ENCODE data around the gene SHISAL2B.
A peak's percentile ranks its signal among the peaks of the same experiment; 100 is the strongest.
"Not testable (repeated sequence)": the region's sequence is repeated elsewhere in the genome, so short reads cannot be mapped to it uniquely, and the experiment has no call there.

SHISAL2B gene

DNA sequence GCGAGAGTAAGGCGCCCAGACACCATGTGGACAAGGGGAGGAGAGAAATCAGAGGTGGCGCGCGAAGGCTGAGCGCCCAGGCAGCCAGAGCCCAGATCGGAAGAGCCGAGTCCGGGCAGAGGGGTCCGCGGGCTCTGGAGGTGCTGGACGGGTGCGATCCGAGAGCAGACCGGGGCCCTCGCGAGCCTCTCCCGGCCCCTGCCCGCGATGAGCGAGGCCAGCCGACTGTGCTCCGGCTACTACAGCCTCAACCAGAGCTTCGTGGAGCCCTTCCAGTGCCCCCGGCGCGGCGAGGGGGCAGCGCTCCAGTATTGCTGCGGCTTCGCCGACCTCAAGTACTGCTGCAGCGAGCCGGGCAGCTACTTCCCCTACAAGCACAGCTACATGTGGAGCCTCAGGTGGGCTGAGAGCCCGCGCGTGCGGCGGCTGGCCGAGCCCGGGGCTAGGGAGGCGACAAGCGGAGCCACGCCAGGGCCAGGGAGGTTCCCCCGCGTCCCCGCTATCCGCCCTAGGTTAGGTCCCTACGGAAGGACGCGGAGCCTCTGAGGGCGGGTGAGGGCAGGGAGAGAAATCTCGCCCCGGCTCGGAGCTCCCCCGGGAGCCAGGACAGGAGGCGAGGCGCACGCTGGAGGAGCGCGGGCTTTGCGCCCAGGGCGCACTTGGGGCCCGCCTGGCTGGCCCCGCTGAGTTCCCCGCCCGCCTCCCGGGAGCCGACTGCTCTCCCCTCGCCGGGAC lies at the start of gene SHISAL2B:
Gene SHISAL2B, plus strand, starts transcription at position 87 of the 735 bp plus-strand sequence. Its CDS starts 121 bp downstream, at position 208.
- peak; percentile 14 for DNase-seq

DNA sequence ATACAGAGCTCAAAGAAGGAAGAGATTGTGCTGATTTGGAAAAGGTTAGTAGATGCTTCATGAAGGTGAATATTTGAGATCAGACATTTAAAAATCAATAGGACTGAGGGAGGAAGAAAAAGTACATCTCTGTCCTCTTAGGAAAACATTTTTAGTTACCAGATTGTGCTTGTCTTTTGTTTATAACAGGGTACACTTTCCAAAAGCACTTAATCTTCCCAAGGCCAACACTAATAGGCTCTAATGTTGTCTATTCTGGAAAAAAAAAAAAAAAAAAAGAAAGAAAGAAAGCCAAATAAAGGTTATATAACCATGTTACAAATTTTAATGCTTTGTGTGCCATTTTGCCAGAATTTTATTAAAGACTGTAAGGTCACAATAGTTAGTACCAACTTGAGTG lies 45.5 kb upstream of the SHISAL2B start:
- DNase-seq: no peak

DNA sequence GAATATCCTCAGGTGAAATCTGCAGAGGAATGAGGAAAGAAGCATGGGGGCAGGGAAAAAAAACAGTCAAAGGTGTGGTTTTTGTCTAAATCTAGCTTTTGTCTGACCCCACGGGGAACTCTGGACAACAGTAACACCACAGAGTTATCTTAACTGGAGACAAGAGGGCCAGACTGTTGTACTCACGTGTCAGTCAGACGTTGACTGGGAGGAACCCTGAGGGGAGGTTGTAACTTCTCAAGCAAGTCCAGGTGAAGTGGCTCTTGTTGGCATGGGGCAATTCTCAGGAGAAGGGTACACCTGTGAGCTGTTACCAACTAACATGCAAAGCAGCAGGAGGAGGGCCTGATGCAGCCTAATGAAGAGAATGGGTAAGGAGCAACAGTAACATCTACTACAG lies 44.1 kb upstream of the SHISAL2B start:
- no peak for DNase-seq

DNA sequence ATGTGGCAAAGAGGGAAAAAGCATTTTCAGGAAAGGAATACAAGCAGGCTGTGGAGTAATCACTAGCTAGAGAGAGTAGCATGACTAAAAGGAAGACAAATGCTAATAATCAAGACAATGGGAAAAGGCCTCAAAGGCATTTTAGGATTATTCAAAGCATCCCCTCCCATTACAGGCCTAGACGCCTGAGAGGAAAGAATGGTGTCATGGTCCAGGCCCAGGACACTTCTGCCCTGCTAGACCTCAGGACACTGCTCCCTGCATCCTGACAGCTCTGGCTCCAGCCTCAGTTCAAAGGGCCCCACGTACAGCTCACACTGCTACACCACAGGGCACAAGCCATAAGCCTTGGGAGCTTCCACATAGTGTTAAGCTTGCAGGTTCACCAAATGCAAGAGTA lies 40.8 kb upstream of the SHISAL2B start:
- no peak for DNase-seq

DNA sequence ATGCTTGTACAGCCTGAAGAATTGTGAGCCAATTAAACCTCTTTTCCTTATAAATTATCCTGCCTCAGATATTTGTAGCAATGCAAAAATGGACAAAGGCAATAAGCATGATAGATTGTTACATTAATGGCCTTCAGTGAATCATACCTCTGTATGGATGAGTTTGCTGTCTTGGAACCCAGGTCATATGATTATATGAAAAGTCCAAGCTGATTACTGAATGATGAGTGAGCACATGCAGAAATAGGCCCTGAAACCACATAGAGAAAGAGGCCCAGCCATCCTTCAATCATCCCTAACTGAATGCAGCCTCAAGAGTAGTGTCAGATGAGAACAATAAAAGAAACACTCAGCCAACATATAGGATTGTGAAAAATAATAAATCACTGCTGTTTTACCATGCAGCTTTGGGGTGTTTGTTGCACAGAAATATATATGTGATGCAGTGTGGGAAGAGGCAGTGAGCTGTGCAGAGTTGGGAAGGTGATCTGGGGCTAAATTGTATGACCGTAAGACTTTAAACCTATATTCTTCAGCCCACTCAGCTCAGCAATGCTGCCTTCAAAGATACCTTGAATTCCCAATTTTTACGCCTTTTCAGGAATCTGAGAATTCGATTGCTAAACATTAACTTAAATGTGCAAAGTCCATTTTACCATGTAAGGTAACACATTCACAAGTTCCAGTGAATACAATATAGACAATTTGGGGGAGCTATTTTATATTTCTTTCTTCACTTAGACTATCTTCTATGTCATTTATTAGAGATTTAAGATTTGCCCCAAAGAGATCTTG lies 36.3 kb upstream of the SHISAL2B start:
- DNase-seq: no peak

DNA sequence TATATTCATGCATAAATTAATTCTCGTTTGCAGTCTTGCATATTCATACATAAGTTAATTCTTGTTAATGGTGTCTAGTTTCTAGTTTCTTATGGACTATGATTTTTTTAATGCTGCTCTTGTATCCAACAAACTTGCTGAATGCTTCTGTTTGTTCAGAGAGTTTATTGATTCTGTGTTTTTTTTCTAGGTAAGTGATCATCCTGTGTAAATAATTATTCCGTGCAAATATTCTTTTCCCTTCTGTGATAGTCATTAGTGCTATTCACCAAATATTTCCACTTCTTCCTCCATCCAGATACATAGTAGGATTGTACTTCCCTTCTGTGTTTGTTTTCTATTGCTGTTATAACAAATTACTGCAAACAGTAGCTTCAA lies 35.8 kb upstream of the SHISAL2B start:
- no peak for DNase-seq

DNA sequence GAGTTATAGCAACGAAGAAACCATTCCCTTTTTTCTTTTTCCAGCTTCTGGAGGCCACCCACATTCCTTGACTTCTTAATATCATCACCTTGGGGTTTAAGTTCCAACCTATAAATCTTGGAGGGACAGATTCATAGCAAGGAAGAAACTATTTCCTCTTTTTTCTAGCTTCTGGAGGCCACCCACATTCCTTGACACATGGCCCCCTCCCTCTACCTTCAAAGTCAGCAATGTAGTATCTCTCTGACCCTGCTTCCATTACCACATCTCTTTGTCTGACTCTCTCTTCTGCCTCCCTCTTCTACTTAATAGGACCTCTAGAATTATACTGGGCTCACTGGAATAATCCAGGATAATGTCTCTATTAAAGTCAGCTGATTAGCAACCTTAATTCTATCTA lies 34.7 kb upstream of the SHISAL2B start:
- no peak for DNase-seq

DNA sequence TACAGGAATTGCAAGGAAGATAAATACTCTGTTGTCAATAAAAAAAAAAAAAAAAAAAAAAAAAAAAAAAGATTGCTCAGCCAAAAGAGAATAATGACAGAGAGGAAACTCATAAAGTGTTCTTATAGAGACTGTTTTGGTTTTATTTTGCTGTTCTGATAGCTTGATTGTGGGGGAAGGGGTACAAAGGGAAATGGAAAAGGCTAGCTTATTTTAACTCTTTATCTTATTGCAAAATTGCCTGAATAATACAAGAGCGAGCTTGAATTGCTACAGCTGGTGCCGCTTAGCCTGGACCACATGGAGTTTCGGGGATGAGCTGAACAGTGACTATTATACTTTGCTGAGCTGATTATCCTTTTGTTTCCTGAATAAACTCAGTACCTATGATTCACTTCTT lies 31.0 kb upstream of the SHISAL2B start:
- peak; percentile 39 for DNase-seq

DNA sequence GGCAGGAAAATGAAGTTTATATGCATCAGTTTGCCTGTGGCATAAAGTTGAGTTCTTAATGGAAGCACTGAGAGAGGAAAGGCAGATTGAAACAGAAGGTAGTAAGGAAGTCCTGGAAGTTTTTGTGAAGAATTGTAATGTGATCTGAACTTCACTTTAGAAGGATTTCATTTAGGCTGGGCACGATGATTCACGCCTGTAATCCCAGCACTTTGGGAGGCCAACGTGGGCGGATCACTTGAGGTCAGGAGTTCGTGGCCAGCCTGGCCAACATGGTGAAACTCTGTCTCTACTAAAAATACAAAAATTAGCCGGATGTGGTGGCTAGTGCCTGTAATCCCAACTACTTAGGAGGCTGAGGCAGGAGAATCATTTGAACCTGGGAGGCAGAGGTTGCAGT lies 27.1 kb upstream of the SHISAL2B start:
- not testable (repeated sequence) for DNase-seq

DNA sequence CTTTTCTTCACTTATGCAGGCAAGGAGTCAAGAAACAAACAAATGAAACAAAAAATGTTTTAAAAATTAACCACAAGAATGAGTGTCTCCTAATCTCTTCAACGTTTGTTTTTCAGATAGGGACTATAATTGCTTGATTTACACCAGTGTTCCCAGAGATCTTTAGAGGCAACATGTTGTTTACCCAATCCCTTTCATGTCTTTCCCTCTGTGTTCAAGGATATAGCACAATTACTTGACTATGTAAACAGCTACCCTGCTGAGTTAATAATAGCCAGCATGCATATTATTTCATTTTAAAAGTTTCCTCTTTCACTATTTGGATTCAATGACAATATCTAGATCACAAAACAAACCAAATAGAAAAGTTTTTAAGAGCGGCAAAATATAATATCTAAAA lies 25.1 kb upstream of the SHISAL2B start:
- DNase-seq: no peak

DNA sequence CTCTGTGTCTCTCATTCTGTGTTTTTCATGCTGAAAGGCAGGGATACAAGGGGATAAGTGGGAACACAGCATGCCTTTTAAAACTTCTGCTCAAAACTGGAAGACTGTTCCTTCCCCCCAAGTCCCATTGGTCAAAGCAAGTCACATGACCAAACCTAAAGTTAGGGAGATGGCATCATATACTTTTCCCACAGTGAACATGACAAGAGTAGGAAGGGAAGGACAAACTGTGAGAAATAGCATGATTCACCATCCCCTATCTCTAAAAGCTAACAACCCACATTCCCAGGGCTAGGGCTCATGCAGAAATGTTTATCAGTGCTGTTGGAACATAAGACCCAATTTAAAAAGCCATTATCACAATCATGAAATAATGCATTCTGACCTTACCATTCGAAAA lies 24.2 kb upstream of the SHISAL2B start:
- DNase-seq: no peak

DNA sequence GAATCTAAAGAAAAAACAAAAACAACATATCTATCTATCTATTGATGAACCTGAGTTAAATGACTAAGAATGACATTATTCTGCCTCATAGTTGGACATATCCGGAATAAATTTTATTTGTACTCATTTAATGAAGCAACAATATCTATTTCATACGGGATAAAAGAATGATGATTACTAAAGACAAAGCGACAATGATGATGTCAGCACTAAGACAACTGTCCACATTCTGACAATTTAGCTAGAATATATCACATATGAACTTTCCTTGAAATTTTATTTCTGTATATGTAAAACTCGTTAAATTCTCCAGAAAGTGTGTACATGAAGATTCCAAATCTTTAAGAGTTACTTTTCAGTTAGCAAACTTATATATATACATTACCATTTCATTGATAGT lies 23.2 kb upstream of the SHISAL2B start:
- no peak for DNase-seq

DNA sequence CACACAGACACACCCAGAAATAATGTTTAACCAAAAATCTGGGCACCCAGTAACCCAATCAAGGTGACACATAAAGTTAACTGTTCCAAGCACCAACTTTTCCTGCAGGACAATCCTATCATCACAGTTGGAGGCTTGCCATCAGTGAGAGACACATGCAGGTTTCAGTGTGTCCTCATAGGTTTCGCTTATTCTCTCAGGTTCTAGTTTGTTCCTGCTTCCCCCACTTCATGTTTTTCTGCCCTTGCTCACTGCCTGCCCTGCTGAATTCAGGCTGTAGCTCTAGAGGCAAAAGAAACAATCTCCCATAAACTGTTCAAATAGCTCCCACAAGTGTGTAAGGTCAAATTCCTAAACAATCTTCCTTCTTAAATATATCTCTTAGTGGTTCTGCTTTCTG lies 20.0 kb upstream of the SHISAL2B start:
- DNase-seq: no peak

DNA sequence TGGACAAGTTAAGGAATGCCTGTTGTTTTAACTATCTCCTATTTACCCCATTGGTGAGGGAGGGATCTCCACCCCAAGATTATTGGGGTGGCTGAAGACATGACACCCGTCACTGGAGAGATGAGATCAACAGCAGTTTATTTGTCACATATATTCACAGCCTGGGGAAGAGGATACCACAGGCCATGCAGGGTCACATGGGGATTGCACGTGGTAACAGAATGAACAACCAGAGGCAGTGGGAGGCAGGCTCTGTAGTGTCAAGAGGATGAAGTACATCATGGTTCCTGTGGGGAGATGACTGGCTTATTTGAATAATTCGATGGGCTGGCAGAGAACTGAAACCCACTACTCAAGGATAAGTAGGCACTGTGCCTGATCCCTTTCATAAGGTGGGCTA lies 18.6 kb upstream of the SHISAL2B start:
- no peak for DNase-seq

DNA sequence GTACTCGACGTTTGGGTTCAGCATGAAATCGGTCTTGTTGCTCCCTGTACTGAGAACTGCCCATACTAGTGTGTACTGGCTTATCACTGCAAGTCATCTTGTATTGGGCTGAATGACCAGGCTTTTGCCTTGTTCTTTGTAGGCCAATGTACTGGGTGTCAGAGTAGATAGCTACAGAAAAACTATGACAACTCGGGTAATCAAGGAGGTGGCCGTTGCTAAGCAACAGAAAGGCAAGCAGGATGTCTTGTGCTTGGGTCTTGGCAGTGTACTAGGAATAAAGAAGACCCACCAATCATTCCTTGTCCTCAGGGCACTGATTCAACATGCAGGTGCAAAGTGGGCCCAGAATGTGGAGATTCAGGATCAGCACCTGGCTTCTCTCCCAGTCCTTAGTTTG lies 11.9 kb upstream of the SHISAL2B start:
- DNase-seq: no peak

DNA sequence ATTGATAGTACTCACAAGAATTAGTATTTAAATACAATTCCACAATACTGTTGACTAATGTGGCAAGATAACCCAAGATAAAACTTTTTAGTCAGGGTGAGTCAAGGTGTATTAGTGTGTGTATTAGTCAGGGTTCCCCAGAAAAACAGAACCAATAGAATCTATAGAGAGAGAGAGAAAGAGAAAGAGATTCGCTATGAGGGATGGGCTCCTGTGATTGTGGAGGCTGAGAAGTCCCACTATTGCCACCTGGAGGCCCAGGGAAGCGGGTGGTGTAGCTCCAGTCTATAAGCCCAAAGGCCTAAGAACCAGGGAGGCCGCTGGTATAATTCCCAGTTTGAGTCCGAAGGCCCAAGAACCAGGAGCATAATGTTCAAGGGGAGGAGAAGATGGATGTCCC lies 10.0 kb upstream of the SHISAL2B start:
- no peak for DNase-seq

DNA sequence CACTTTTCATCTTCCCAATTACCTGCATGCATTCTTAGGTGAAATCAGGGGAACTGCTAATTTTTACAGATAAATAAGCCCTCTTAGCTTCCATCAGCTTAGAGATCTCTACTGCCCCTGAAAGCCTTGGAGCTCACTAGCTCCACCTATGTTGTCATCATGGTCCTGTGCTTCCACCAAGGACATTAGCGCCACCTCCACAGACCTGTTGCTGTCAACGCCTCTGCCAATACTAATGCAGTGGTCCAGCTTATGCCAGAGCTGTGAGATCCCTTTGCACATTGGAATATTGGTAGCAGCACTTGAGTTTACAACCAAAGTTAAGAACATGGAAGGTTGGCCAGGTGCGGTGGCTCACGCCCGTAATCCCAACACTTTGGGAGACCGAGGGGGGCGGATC lies 7.7 kb upstream of the SHISAL2B start:
- no peak for DNase-seq

DNA sequence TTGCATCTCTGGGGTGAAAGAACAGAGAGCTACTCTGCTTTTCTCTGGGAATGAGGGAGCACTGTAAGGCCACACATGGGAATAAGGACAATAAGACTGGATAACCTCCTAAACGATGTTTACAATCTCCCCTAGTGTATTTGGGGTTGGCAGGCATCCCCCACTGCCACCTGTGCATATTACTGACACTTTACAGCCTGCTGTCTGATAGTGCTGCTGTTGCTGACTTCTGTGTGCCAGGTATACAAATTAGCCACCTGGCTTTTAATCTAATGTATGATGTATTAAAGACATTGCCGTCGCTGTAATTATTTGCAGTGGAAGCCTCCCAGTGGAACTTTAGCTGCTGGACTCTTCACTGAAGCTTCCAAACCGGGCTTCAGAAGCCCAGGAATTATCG lies 4.4 kb upstream of the SHISAL2B start:
- no peak for DNase-seq

DNA sequence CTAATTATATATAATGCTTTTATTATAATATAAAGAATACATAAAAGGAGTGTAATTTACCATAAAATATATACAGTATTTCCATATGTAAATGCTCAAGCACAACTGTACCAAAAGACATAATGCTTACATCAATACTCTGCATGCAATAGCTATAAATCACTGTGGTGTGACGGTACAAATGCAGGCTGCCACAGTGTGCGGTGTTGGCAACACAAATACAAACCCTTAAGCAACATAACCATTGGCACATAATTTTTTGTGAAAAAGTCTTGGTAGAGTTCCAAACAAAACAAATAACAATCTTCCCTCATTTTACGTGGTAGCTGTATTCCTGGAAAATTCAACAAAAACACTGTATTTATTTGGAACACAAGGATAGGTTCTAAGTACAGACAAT lies 1.9 kb upstream of the SHISAL2B start:
- no peak for DNase-seq

DNA sequence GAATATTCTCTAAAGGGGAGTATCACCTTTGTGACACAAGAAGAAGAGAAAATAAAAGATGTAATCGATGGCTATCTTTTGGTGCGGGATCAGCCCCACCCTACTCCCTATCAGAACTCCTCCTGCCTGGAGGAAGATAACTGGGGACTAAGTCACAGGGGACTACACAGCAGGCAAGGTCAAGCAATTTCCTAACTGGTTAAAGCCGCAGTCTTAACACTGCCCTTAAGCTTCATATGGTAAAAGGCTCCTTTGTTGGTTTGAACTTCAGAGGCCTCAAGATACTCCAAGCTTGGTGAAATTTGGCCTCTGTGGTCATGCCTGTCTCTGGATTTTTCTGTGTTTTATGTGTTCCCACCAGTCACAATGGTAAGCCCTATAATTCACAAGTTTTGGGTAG lies 1.3 kb upstream of the SHISAL2B start:
- no peak for DNase-seq

DNA sequence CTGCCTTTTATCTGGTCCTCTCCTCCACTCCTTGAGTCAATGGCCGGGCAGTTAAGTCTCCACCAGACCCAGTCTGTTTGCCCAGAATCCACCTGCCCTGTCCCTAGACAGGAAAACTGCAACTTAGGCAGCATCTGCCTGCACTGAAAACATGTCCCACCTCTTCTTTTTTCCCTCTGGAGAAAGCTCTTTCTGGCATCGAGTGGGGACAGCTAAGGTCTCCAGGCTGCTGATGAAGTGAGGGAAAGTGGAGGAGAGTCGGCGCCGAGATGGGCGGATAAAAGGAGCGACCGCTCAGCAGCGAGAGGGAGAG lies 243 bp upstream of the SHISAL2B start:
- DNase-seq: no peak

DNA sequence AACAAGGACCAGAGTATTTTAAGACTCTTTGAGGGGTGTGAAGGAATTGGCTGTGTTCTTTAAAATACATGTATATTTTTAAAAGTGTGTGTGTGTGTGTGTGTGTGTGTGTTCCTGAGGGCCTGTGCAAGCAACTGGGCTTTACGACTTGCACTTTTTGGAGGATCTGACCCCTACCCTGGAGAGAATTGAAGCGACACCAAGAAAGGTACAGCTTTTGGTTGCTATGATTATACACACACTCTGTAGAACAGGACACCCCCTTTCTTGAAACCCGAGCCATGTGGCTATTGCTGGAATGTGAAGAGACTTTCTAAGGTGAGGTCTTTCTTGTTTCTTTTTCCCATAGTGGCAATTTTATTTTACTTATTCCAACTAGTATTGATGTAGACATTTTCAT lies 988 bp downstream of the SHISAL2B start:
- no peak for DNase-seq

DNA sequence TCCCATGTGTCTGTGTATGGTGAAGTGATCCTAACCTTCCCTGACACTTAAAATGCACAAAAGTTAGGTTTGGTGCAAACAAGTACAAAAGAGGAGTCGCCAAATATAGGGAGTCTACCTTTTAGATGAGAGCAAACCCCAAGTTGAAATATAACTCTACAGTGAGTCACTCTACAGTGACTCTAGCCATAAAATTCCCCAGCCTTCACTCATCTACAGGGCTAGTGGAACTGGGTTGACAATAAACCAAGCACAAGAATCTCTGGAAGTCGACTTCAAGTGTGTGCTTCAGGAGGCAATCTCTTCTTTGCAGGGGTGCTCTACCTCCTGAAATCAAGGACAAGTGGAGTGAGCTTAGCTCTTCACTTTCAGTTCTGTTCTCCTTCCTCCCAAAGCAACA lies 3.3 kb downstream of the SHISAL2B start:
- no peak for DNase-seq

DNA sequence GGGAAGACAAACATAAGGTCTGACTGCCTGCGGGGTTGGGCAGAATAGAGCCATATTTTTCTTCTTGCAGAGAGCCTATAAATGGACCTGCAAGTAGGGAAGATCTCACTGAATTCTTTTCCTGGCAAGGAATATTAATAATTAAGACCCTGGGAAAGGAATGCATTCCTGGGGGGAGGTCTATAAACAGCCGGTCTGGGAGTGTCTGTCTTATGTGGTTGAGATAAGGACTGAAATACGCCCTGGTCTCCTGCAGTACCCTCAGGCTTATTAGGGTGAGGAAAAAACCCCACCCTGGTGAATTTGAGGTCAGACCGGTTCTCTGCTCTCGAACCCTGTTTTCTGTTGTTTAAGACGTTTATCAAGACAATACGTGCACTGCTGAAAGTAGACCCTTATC lies 6.1 kb downstream of the SHISAL2B start:
- not testable (repeated sequence) for DNase-seq

DNA sequence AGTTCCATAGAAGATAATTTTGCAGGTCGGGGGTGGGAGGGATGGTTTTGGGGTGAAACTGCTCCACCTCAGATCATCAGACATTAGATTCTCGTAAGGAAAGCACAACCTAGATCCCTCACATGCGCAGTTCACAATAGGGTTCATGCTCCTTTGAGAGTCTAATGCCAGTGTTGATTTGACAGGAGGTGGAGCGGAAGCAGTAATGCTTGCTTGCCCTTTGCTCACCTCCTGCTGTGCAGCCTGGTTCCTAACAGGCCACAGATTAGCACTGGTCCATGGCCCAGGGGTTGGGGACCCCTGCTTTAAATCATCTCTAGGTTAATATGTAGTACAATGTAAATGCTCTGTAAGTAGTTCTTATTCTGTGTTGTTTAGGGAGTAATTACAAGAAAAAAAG lies 10.5 kb downstream of the SHISAL2B start:
- no peak for DNase-seq
